Loucy (cell line): ENCODE results near the gene PAX6.

ENCODE experiments used
- H2AFZ ChIP-seq: fragments of 200-600 bp; sonication (generic); 2 replicates; pipeline ENCODE4 v1.6.0; 2016; ENCODE audit warnings: antibody characterized with exemption, mild to moderate bottlenecking, low read length, moderate library complexity
- H3F3A ChIP-seq: fragments of 200-600 bp; 2 replicates; pipeline ENCODE4 v1.6.0; 2016; ENCODE audit warnings: antibody characterized with exemption, low read depth, mild to moderate bottlenecking
- H3K27me3 ChIP-seq: fragments of 200-600 bp; sonication (generic); 2 replicates; pipeline ENCODE4 v1.6.1; 2014; ENCODE audit warnings: low read length, mild to moderate bottlenecking; ENCODE audit not compliant: insufficient read depth, poor library complexity, severe bottlenecking
- H3K36me3 ChIP-seq: fragments of 200-600 bp; sonication (generic); 2 replicates; pipeline ENCODE4 v1.6.1; 2016; ENCODE audit warnings: low read length; ENCODE audit not compliant: insufficient read depth
- H3K4me1 ChIP-seq: fragments of 200-600 bp; sonication (generic); 2 replicates; pipeline ENCODE4 v1.5.1; 2014; ENCODE audit warnings: low read length, mild to moderate bottlenecking; ENCODE audit not compliant: insufficient read depth, poor library complexity, severe bottlenecking
- H3K4me2 ChIP-seq: fragments of 200-600 bp; sonication (generic); 2 replicates; pipeline ENCODE4 v1.6.0; 2014; ENCODE audit warnings: antibody characterized with exemption, low read length, low read depth, mild to moderate bottlenecking; ENCODE audit not compliant: poor library complexity, severe bottlenecking
- H3K4me3 ChIP-seq: fragments of 200-600 bp; sonication (generic); 2 replicates; pipeline ENCODE4 v1.5.1; 2014; ENCODE audit warnings: low read length, mild to moderate bottlenecking, mixed read lengths; ENCODE audit not compliant: poor library complexity, severe bottlenecking
- H3K79me2 ChIP-seq: fragments of 200-600 bp; sonication (generic); 2 replicates; pipeline ENCODE4 v1.6.1; 2014; ENCODE audit warnings: low read length; ENCODE audit not compliant: insufficient read depth
- H3K9ac ChIP-seq: fragments of 200-600 bp; sonication (generic); 2 replicates; pipeline ENCODE4 v1.6.0; 2014; ENCODE audit warnings: mild to moderate bottlenecking, low read depth, low read length, moderate library complexity; ENCODE audit not compliant: poor library complexity, severe bottlenecking
- H3K9me2 ChIP-seq: fragments of 200-600 bp; sonication (generic); replicated peaks from 2 replicates; pipeline ENCODE4 v1.6.1; 2016; ENCODE audit warnings: low read depth, low read length, mixed read lengths
- H3K9me3 ChIP-seq: fragments of 200-600 bp; sonication (generic); 2 replicates; pipeline ENCODE4 v1.6.1; 2014; ENCODE audit warnings: mild to moderate bottlenecking, antibody characterized with exemption, low read length, low read depth; ENCODE audit not compliant: insufficient read depth
- H4K20me1 ChIP-seq: fragments of 200-600 bp; sonication (generic); 2 replicates; pipeline ENCODE4 v1.6.0; 2014; ENCODE audit warnings: antibody characterized with exemption, low read length, mild to moderate bottlenecking; ENCODE audit not compliant: insufficient read depth, poor library complexity, severe bottlenecking
- EZH2phosphoT487 ChIP-seq: fragments of 200-600 bp; IDR thresholded peaks from 2 replicates; pipeline ENCODE4 v1.6.1; 2018; ENCODE audit warnings: antibody characterized with exemption, mild to moderate bottlenecking, moderate library complexity, borderline replicate concordance
- TF ChIP-seq, protein P1 (sequence below): fragments of 200-600 bp; sonication (generic); conservative IDR thresholded peaks from 2 replicates; pipeline ENCODE4 v1.5.1; 2014; ENCODE audit warnings: mild to moderate bottlenecking, antibody characterized with exemption, low read length

Gene PAX6

DNA sequence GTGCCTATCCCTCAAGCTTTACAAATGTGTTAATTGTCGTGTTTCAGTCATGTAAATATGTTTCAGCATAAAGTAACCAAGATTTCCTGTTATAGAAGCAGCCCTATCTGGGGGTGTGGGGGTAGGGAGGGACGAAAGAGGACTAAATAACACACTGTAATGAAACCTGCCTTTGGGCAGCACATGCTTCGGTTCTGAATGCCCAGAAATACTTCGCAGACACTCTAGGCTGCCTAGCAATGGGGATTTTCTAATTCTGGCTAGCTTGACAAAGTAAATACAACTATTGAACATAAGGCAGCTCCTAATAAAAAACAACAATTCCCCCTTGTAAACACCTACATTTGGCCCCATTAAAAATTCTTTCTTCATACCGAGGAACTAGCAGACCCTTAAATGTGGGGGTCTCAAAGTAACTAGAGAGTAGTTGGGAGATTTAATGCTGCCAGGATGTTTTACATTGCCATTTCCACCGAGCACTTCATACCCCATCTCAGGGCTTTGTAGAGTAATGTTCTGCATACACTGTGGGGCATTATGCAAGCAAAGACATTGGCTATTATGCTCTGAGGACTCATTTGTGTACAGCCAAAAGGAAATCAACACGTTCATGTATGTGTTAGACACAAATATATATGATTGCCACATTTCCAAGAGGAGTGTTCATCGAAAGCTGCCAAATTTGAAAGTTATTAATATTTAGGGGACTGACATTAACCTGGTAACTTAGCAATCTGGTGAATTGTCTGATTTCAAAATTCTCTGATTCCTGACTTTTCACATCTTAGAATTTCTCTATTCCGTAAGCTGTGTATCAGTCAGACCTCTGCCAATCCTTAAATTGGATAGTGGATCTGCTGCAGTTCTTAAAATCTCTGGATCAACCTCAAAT lies 42.1 kb downstream of the PAX6 start:
- no peaks in the 10 kb centered on the region for H3K4me1 ChIP-seq
- H3K27me3 ChIP-seq = no peaks in the 10 kb centered on the region
- no peak overlapping the region for H3K4me2 ChIP-seq
- no peaks in the 10 kb centered on the region for H4K20me1 ChIP-seq
- no peaks in the 10 kb centered on the region for H3K9me3 ChIP-seq
- no peak overlapping the region for H2AFZ ChIP-seq
- H3K9me2 ChIP-seq = no peaks in the 10 kb centered on the region
- no peaks in the 10 kb centered on the region for H3F3A ChIP-seq
- no peak overlapping the region for H3K9ac ChIP-seq
- TF ChIP-seq, protein P1, sequence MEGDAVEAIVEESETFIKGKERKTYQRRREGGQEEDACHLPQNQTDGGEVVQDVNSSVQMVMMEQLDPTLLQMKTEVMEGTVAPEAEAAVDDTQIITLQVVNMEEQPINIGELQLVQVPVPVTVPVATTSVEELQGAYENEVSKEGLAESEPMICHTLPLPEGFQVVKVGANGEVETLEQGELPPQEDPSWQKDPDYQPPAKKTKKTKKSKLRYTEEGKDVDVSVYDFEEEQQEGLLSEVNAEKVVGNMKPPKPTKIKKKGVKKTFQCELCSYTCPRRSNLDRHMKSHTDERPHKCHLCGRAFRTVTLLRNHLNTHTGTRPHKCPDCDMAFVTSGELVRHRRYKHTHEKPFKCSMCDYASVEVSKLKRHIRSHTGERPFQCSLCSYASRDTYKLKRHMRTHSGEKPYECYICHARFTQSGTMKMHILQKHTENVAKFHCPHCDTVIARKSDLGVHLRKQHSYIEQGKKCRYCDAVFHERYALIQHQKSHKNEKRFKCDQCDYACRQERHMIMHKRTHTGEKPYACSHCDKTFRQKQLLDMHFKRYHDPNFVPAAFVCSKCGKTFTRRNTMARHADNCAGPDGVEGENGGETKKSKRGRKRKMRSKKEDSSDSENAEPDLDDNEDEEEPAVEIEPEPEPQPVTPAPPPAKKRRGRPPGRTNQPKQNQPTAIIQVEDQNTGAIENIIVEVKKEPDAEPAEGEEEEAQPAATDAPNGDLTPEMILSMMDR = no peak
- no peak for TF ChIP-seq EZH2phosphoT487
- H3K4me3 ChIP-seq = no peak overlapping the region
- H3K36me3 ChIP-seq = no peaks in the 10 kb centered on the region
- no peaks in the 10 kb centered on the region for H3K79me2 ChIP-seq

GRCh38 chr11:31767685-31768084 lies 43.4 kb downstream of the PAX6 start:
- Histone ChIP-seq H3K79me2 (no peaks in the 10 kb centered on the region), H3K9me3 (no peaks in the 10 kb centered on the region), H3K36me3 (no peaks in the 10 kb centered on the region), H3K4me1 (no peaks in the 10 kb centered on the region), H3F3A (no peaks in the 10 kb centered on the region), H3K9me2 (no peaks in the 10 kb centered on the region), H3K4me2 (no peak overlapping the region), H3K9ac (no peak overlapping the region), H4K20me1 (no peaks in the 10 kb centered on the region), H3K4me3 (no peak overlapping the region), H3K27me3 (no peaks in the 10 kb centered on the region), H2AFZ (no peak overlapping the region)
- TF ChIP-seq, protein P1 = no peak
- no peak for TF ChIP-seq EZH2phosphoT487

DNA sequence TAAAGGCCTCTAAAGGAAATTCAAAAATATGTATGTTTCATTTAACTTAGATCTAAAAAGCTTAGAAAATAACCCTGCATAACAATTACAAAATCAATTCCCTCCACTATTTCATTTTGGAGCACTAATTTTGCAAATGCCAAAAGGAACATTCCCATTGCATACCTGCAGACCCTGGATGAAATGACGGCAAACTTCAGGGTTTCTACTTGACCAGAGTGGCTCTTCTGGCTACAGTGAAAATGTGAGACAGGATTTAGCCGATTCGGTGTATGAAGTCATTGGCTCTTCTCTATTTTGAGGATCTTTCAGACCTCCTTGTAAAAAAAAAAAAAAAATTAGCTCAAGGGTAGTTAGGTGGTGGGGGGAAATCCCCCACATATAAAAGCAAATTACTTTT lies 44.1 kb downstream of the PAX6 start:
- Histone ChIP-seq H3K4me1 (no peaks in the 10 kb centered on the region), H2AFZ (no peak overlapping the region), H3K9me2 (no peaks in the 10 kb centered on the region)

More for the DNA sequence above, 44.1 kb downstream of the PAX6 start:
- TF ChIP-seq, protein P1 = no peak
- no peak for TF ChIP-seq EZH2phosphoT487
- no peaks in the 10 kb centered on the region for H3K79me2 ChIP-seq
- H3K4me3 ChIP-seq = no peak overlapping the region
- H4K20me1 ChIP-seq = no peaks in the 10 kb centered on the region
- no peaks in the 10 kb centered on the region for H3F3A ChIP-seq
- H3K9me3 ChIP-seq = no peaks in the 10 kb centered on the region
- H3K9ac ChIP-seq = no peak overlapping the region
- no peak overlapping the region for H3K4me2 ChIP-seq
- H3K36me3 ChIP-seq = no peaks in the 10 kb centered on the region
- no peaks in the 10 kb centered on the region for H3K27me3 ChIP-seq
